ENCODE results near the gene MPST.

DNA sequence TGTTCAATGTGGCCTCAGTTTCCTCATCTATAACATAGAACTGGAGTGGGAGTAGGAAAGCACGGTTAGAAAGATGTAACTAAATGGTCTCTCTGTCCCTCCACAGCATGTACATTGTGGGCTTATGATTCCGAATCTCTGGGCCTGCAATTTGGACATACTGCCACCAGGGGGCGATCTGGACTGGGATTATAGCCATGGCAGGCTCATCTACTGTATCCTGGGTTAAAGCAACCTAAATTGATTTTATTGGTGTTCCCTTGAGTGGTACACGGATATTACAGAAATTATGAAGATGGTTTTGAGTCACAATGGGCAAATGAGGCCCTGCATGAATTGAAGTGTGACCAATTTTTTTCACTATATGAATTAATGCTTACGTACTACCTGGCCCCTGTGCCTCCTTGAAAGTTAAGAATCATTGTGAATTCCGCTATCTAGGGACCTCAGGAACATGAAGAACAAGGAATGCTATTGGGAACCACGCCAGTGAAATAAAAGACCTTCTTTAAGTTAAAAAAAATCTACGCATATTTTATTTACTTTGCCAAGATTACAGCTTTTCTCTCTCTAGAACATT, 33.2 kb upstream of the MPST start:
- TF ChIP-seq POLR2A (IDR thresholded peaks at IDR 0.05) = no peak
- TF ChIP-seq, protein P1, sequence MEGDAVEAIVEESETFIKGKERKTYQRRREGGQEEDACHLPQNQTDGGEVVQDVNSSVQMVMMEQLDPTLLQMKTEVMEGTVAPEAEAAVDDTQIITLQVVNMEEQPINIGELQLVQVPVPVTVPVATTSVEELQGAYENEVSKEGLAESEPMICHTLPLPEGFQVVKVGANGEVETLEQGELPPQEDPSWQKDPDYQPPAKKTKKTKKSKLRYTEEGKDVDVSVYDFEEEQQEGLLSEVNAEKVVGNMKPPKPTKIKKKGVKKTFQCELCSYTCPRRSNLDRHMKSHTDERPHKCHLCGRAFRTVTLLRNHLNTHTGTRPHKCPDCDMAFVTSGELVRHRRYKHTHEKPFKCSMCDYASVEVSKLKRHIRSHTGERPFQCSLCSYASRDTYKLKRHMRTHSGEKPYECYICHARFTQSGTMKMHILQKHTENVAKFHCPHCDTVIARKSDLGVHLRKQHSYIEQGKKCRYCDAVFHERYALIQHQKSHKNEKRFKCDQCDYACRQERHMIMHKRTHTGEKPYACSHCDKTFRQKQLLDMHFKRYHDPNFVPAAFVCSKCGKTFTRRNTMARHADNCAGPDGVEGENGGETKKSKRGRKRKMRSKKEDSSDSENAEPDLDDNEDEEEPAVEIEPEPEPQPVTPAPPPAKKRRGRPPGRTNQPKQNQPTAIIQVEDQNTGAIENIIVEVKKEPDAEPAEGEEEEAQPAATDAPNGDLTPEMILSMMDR (IDR thresholded peaks at IDR 0.05) = peak; percentile 29 to 71 (median 55)
